ENCODE results near the gene ITGB7. TPM values are rescaled to one million over a fixed set of nuclear protein-coding genes. Genes with fewer than 3 reads are reported as not detected.

The ITGB7 gene
- total RNA-seq, 1 donor from 2014 or later, result not detected

GRCh38 chr12:53193985-53194716, 12.9 kb downstream of the ITGB7 start:
- Mint-ChIP-seq H3K9me3 (no peaks in the 10 kb centered on the region), H3K27ac (no peak overlapping the region), H3K27me3 (ENCODE audit: insufficient read depth, low read depth) (peaks cover 28% of the 10 kb centered on the region), H3K36me3 (peaks cover 4% of the 10 kb centered on the region), H3K4me1 (no peaks in the 10 kb centered on the region), H3K4me3 (no peak overlapping the region)
- no peaks in the 10 kb centered on the region for H3K79me2 ChIP-seq (ENCODE audit: low read depth)
- H3F3A ChIP-seq (ENCODE audit: low read depth), result peaks cover 4% of the 10 kb centered on the region
- H3K4me1 ChIP-seq, result no peaks in the 10 kb centered on the region
- H3K4me3 ChIP-seq, result no peak overlapping the region
- H3K27ac ChIP-seq, result no peak overlapping the region
- H4K20me1 ChIP-seq (ENCODE audit: low read depth), result peaks cover 19% of the 10 kb centered on the region
- no peaks in the 10 kb centered on the region for H3K36me3 ChIP-seq
- peaks cover 59% of the 10 kb centered on the region for H3K27me3 ChIP-seq
- DNase-seq (ENCODE audit: low spot score), result no peak
- H3K4me2 ChIP-seq, result no peak overlapping the region
- TF ChIP-seq EZH2 (IDR thresholded peaks at IDR 0.05) (no peak), EZH2phosphoT487 (IDR thresholded peaks at IDR 0.05) (no peak), CTCF (IDR thresholded peaks at IDR 0.05) (no peak)
- H2AFZ ChIP-seq (replicated peaks), result no peak overlapping the region
- H3K9me3 ChIP-seq (ENCODE audit: low read depth), result no peaks in the 10 kb centered on the region
- no peak overlapping the region for H3K9ac ChIP-seq

DNA sequence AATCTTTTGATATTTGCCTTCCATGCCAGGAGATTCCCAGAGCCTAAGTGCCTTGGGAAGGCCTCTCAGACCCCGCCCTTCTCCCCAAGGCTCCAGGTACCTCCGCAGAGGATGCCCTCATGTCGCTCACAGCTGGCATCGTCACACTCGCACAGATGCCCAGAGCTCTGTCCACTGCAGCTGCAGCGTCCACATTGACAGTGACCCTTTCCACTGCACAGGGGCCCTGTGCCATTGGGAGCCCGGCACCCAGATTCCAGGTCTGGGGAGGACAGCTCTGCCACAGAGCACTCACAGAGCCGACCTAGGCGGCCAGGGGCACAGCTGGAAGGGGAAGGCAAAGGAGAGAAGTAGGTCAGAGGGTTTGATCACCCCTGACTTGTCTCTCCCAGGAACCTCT, 14.0 kb downstream of the ITGB7 start:
- Histone ChIP-seq H3F3A (ENCODE audit: low read depth) (peaks cover 11% of the 10 kb centered on the region), H3K9ac (no peak overlapping the region), H4K20me1 (ENCODE audit: low read depth) (peaks cover 21% of the 10 kb centered on the region), H3K27me3 (peaks cover 48% of the 10 kb centered on the region), H3K79me2 (ENCODE audit: low read depth) (no peaks in the 10 kb centered on the region), H3K4me3 (no peak overlapping the region), H3K27ac (no peak overlapping the region), H2AFZ (replicated peaks) (no peak overlapping the region), H3K36me3 (no peaks in the 10 kb centered on the region), H3K4me1 (no peaks in the 10 kb centered on the region), H3K4me2 (no peak overlapping the region), H3K9me3 (ENCODE audit: low read depth) (no peaks in the 10 kb centered on the region)
- no peaks in the 10 kb centered on the region for H3K9me3 Mint-ChIP-seq
- H3K27me3 Mint-ChIP-seq (ENCODE audit: insufficient read depth, low read depth), result peaks cover 17% of the 10 kb centered on the region
- H3K4me1 Mint-ChIP-seq, result no peaks in the 10 kb centered on the region
- no peak for DNase-seq (ENCODE audit: low spot score)
- H3K36me3 Mint-ChIP-seq, result peaks cover 8% of the 10 kb centered on the region
- TF ChIP-seq EZH2 (IDR thresholded peaks at IDR 0.05) (no peak), EZH2phosphoT487 (IDR thresholded peaks at IDR 0.05) (no peak), CTCF (IDR thresholded peaks at IDR 0.05) (no peak)
- no peak overlapping the region for H3K27ac Mint-ChIP-seq
- no peak overlapping the region for H3K4me3 Mint-ChIP-seq

- Mint-ChIP-seq H3K27ac (no peak overlapping the region), H3K4me3 (no peak overlapping the region), H3K36me3 (peaks cover 10% of the 10 kb centered on the region), H3K27me3 (ENCODE audit: insufficient read depth, low read depth) (peaks cover 16% of the 10 kb centered on the region), H3K9me3 (no peaks in the 10 kb centered on the region), H3K4me1 (no peaks in the 10 kb centered on the region)
- Histone ChIP-seq H3K9me3 (ENCODE audit: low read depth) (no peaks in the 10 kb centered on the region), H3F3A (ENCODE audit: low read depth) (peaks cover 14% of the 10 kb centered on the region), H3K4me3 (no peak overlapping the region), H3K9ac (no peak overlapping the region), H3K27me3 (peaks cover 43% of the 10 kb centered on the region), H3K36me3 (no peaks in the 10 kb centered on the region), H3K4me2 (no peak overlapping the region), H3K27ac (no peak overlapping the region), H3K4me1 (no peaks in the 10 kb centered on the region), H2AFZ (replicated peaks) (no peak overlapping the region), H4K20me1 (ENCODE audit: low read depth) (peaks cover 21% of the 10 kb centered on the region), H3K79me2 (ENCODE audit: low read depth) (no peaks in the 10 kb centered on the region)
- DNase-seq (ENCODE audit: low spot score), result no peak
- TF ChIP-seq EZH2 (IDR thresholded peaks at IDR 0.05) (no peak), EZH2phosphoT487 (IDR thresholded peaks at IDR 0.05) (no peak), CTCF (IDR thresholded peaks at IDR 0.05) (no peak)
Measured at GRCh38 chr12:53192531-53193021, 14.5 kb downstream of the ITGB7 start.
